Liver (tissue), 9 donors: ENCODE data around the gene ERC2. TPM values are rescaled to one million over a fixed set of nuclear protein-coding genes. Genes with fewer than 3 reads are reported as not detected.
"Not testable (repeated sequence)": the region's sequence is repeated elsewhere in the genome, so short reads cannot be mapped to it uniquely, and the experiment has no call there.

Source experiments
- DNase-seq: peaks from one replicate; pipeline ENCODE4 v3.0.0-alpha.2; 2017; ENCODE audit warnings: low spot score
- H3K27ac ChIP-seq, 2 donors: one replicate each; pipeline ENCODE4 v1.7.0; 2013; ENCODE audit warnings: inconsistent platforms in 2 of 2, low read length in 2 of 2, control low read depth in 1 of 2, low read depth in 1 of 2, mild to moderate bottlenecking in 1 of 2
- H3K27me3 ChIP-seq, 4 donors: one replicate each; pipeline versions ENCODE4 v1.6.1 to v1.7.0; 2013; ENCODE audit warnings: low read length in 3 of 4, inconsistent platforms in 1 of 4, mild to moderate bottlenecking in 1 of 4, moderate library complexity in 1 of 4; ENCODE audit not compliant: control insufficient read depth in 4 of 4, insufficient read depth in 4 of 4
- H3K36me3 ChIP-seq, 4 donors: one replicate each; pipeline versions ENCODE4 v1.6.1 to v1.7.0; 2013; ENCODE audit warnings: low read length in 3 of 4, mild to moderate bottlenecking in 3 of 4, low read depth in 1 of 4, moderate library complexity in 1 of 4; ENCODE audit not compliant: control insufficient read depth in 4 of 4, insufficient read depth in 3 of 4
- H3K4me1 ChIP-seq, 4 donors: one replicate each; pipeline versions ENCODE4 v1.6.1 to v1.7.0; 2013; ENCODE audit warnings: low read length in 3 of 4, mild to moderate bottlenecking in 3 of 4, moderate library complexity in 1 of 4; ENCODE audit not compliant: control insufficient read depth in 4 of 4, insufficient read depth in 4 of 4
- H3K4me3 ChIP-seq, 3 donors: one replicate each; pipeline versions ENCODE4 v1.6.1 to v1.7.0; 2013; ENCODE audit warnings: low read length in 3 of 3, control low read depth in 1 of 3, low read depth in 1 of 3, mild to moderate bottlenecking in 1 of 3
- H3K9ac ChIP-seq, 2 donors: one replicate each; pipeline ENCODE4 v1.7.0; 2013; ENCODE audit warnings: low read length in 2 of 2, mild to moderate bottlenecking in 2 of 2, moderate library complexity in 2 of 2, control low read depth in 1 of 2, low read depth in 1 of 2
- H3K9me3 ChIP-seq, 4 donors: one replicate each; pipeline versions ENCODE4 v1.6.1 to v1.7.0; 2013; ENCODE audit warnings: low read length in 3 of 4; ENCODE audit not compliant: control insufficient read depth in 4 of 4
- CTCF ChIP-seq: fragments of 150-350 bp; IDR thresholded peaks from 2 replicates; pipeline ENCODE4 v1.5.1; 2017; ENCODE audit warnings: improper control_type of control experiment, low read depth, low read length; ENCODE audit not compliant: missing input control
- EGR1 ChIP-seq, 2 donors: IDR thresholded peaks; 2 replicates each; pipeline ENCODE4 v1.6.1; 2016 to 2018; ENCODE audit warnings: antibody characterized with exemption in 2 of 2, low read depth in 2 of 2
- FOXA1 ChIP-seq: IDR thresholded peaks from 2 replicates; pipeline ENCODE4 v1.6.1; 2016; ENCODE audit warnings: antibody characterized with exemption
- RAD21 ChIP-seq, 2 donors: IDR thresholded peaks; 2 replicates each; pipeline ENCODE4 v1.6.1; 2016; ENCODE audit warnings: antibody characterized with exemption in 2 of 2, mild to moderate bottlenecking in 2 of 2
- REST ChIP-seq: IDR thresholded peaks from 2 replicates; pipeline ENCODE4 v1.6.1; 2016; ENCODE audit warnings: antibody characterized with exemption, mild to moderate bottlenecking
- SP1 ChIP-seq: IDR thresholded peaks from 2 replicates; pipeline ENCODE4 v1.6.1; 2018; ENCODE audit warnings: antibody characterized with exemption, mild to moderate bottlenecking
- YY1 ChIP-seq: IDR thresholded peaks from 2 replicates; pipeline ENCODE4 v1.6.1; 2016; ENCODE audit warnings: antibody characterized with exemption, mild to moderate bottlenecking
- ZBTB33 ChIP-seq: IDR thresholded peaks from 2 replicates; pipeline ENCODE4 v1.6.1; 2016; ENCODE audit warnings: antibody characterized with exemption
- WGBS: extraction: QIAGEN DNeasy Blood & Tissue Kit; methylation state at CpG from one replicate; pipeline ENCODE4 v1.1.7; 2013; 5-methylcytosine and 5-hydroxymethylcytosine counted together
- polyA plus RNA-seq, 2 donors: library from polyadenylated mRNA; stranded (reverse) in 1 of 2; unstranded in 1 of 2; fragments of 200-250 nt in 1 of 2; fragments of >200 nt in 1 of 2; fragmentation: Nextera tagmentation in 1 of 2; extraction: Ambion mirVana in 1 of 2; gene quantifications; one replicate each; pipeline versions ENCODE4 v1.2.1 to v1.2.3, GENCODE V29; 2013 to 2015
- total RNA-seq, 2 donors: library from RNA; depleted of rRNA; stranded (reverse); fragments of >200 nt; gene quantifications; one replicate each; pipeline ENCODE4 v1.2.3, GENCODE V29; 2014
- donor health status: healthy.
- donor health status: healthy.
- donor health status: healthy.
- donor health status: healthy.
- donor health status: healthy.

Gene ERC2
- total and polyA plus RNA-seq, 4 donors = 0.14 to 0.25 TPM; not detected in 2

GRCh38 chr3:55507808-55508207 is 960.5 kb downstream of the ERC2 start:
- H3K36me3 ChIP-seq = no peaks in the 10 kb centered on the region
- H3K27me3 ChIP-seq = no peaks in the 10 kb centered on the region
- WGBS = 95% methylated on average over 1 of the region's 1 CpG
- TF ChIP-seq SP1 = no peak
- H3K9ac ChIP-seq = no peak overlapping the region
- H3K9me3 ChIP-seq = no peaks in the 10 kb centered on the region
- no peaks in the 10 kb centered on the region for H3K4me1 ChIP-seq
- DNase-seq = no peak
- no peak overlapping the region for H3K27ac ChIP-seq
- no peak overlapping the region for H3K4me3 ChIP-seq

- Histone ChIP-seq H3K4me1 (peaks cover 0 to 7% (median 0%) of the 10 kb centered on the region in 4 donors), H3K9ac (no peak overlapping the region), H3K9me3 (no peaks in the 10 kb centered on the region), H3K36me3 (no peaks in the 10 kb centered on the region), H3K4me3 (no peak overlapping the region), H3K27ac (no peak overlapping the region), H3K27me3 (no peaks in the 10 kb centered on the region)
- 46% methylated on average over 4 of the region's 4 CpGs for WGBS
- DNase-seq = no peak
- no peak for TF ChIP-seq CTCF
- TF ChIP-seq FOXA1 = no peak
Observed at GRCh38 chr3:55505776-55506175, 962.5 kb downstream of the ERC2 start.

- DNase-seq, H3K9ac ChIP-seq, H3K36me3 ChIP-seq, H3K4me3 ChIP-seq, H3K27ac ChIP-seq, H3K9me3 ChIP-seq, H3K4me1 ChIP-seq, H3K27me3 ChIP-seq: not testable (repeated sequence)
- peak; percentile 84 for TF ChIP-seq ZBTB33
- peak; percentile 76 to 79 for TF ChIP-seq RAD21 (IDR thresholded peaks at IDR 0.05)
- peak; percentile 27 for TF ChIP-seq CTCF
- 63% methylated on average over 6 of the region's 6 CpGs for WGBS
Observed at GRCh38 chr3:55505102-55505501, 963.2 kb downstream of the ERC2 start.

GRCh38 chr3:55501905-55502304 is 966.4 kb downstream of the ERC2 start:
- 90% methylated on average over 3 of the region's 3 CpGs for WGBS
- Histone ChIP-seq H3K27ac (no peak overlapping the region), H3K4me3 (no peak overlapping the region), H3K4me1 (peaks cover 4 to 23% (median 10%) of the 10 kb centered on the region in 4 donors), H3K9ac (no peak overlapping the region), H3K36me3 (no peaks in the 10 kb centered on the region), H3K27me3 (no peaks in the 10 kb centered on the region), H3K9me3 (no peaks in the 10 kb centered on the region)
- DNase-seq = no peak
- TF ChIP-seq EGR1 (IDR thresholded peaks at IDR 0.05; ENCODE audit: low read depth in 2 of 2) = no peak
- TF ChIP-seq YY1 = no peak
- no peak for TF ChIP-seq REST
- no peak for TF ChIP-seq ZBTB33
